ENCODE results near the gene NTNG1. TPM values are rescaled to one million over a fixed set of nuclear protein-coding genes. Genes with fewer than 3 reads are reported as not detected.

Gene NTNG1
- total RNA-seq, 1 donor from 2014 or later, result 19.7 TPM

GRCh38 chr1:107359472-107360241, 218.8 kb downstream of the NTNG1 start:
- H3K9me3 Mint-ChIP-seq, result no peaks in the 10 kb centered on the region
- no peak overlapping the region for H3K4me3 Mint-ChIP-seq
- H3K27ac Mint-ChIP-seq, result no peak overlapping the region
- DNase-seq (ENCODE audit: extremely low spot score, unreplicated experiment), result no peak
- H3K27me3 Mint-ChIP-seq, result no peaks in the 10 kb centered on the region
- TF ChIP-seq CTCF (conservative IDR thresholded peaks at IDR 0.05), result no peak
- H3K4me1 Mint-ChIP-seq (ENCODE audit: unreplicated experiment), result peaks cover 15% of the 10 kb centered on the region
- no peaks in the 10 kb centered on the region for H3K36me3 Mint-ChIP-seq

DNA sequence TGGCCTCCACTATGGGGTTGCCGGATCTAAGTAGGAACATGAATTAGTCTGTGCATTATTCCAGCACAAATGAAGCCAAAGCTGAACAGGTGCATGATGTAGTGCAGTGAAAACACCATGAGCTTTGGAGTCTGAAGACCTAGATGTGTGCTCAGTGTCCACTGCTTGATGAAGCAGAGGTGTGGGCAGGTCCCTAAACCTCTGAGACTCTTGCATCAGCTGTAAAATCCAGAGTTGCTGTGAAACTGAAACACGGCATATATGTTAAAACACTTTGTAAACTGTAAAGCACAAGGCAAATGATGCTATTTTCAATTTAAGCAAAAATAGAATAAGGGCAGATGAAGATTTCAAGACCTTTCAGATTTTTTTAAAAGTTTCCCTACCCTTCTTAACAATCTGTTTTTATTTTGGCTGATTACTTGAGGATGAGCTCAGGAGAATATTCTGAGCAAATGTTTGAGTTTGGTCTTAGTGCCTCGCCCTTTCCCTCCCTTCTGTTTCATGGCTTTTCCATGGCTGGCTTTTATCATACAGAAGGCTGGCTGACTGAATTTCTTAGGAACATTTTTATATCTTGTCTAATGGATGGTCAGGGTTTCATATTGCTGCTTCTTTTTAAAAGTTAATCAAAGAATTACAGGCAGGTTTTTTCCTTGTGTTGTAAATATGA, 221.8 kb downstream of the NTNG1 start:
- H3K9me3 Mint-ChIP-seq, result no peaks in the 10 kb centered on the region
- H3K27ac Mint-ChIP-seq, result no peak overlapping the region

GRCh38 chr1:107363154-107363553, 222.3 kb downstream of the NTNG1 start:
- Mint-ChIP-seq H3K4me3 (no peak overlapping the region), H3K36me3 (no peaks in the 10 kb centered on the region), H3K27me3 (no peaks in the 10 kb centered on the region), H3K27ac (no peak overlapping the region), H3K9me3 (no peaks in the 10 kb centered on the region), H3K4me1 (ENCODE audit: unreplicated experiment) (peaks cover 22% of the 10 kb centered on the region)
- DNase-seq (ENCODE audit: extremely low spot score, unreplicated experiment), result no peak
- TF ChIP-seq CTCF (conservative IDR thresholded peaks at IDR 0.05), result no peak

More for the DNA sequence above, 221.8 kb downstream of the NTNG1 start:
- no peaks in the 10 kb centered on the region for H3K27me3 Mint-ChIP-seq
- H3K36me3 Mint-ChIP-seq, result no peaks in the 10 kb centered on the region
- DNase-seq (ENCODE audit: extremely low spot score, unreplicated experiment), result no peak
- no peak overlapping the region for H3K4me3 Mint-ChIP-seq
- no peak for TF ChIP-seq CTCF (conservative IDR thresholded peaks at IDR 0.05)
- H3K4me1 Mint-ChIP-seq (ENCODE audit: unreplicated experiment), result peaks cover 23% of the 10 kb centered on the region

DNA sequence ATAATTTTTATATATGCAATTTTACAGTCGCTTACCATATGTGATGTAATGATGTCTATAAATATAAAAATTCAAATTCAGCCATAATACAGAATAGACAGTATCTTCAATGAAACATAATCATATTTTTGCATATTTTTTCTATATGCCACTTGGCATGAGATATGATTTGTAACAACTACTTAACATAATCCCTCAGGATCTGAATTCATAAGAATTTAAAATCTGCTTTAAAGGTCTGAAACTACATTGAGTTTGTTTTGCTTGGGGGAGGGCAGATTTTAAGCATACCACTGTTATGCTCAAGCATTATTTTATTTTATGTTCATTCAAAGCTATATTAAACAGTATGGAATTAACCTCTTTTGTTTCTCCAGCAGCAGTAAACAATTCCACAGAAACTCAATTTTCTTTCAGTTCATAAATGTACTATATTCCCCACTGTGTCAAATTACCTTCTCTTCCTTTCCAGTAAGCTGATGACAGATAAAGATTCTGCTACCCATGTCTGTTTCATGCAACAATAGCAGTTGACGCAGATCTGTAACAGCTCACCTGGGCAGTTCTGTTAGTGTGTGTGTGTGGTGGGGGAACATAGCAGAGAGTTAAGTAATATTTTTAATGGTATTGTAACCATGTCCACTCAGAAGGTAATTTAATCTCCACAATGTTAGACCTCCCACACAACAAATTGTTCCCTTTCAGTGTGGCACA, 224.8 kb downstream of the NTNG1 start:
- H3K4me1 Mint-ChIP-seq (ENCODE audit: unreplicated experiment), result peaks cover 7% of the 10 kb centered on the region
- no peaks in the 10 kb centered on the region for H3K27me3 Mint-ChIP-seq
- no peak overlapping the region for H3K4me3 Mint-ChIP-seq
- no peaks in the 10 kb centered on the region for H3K36me3 Mint-ChIP-seq
- no peak for TF ChIP-seq CTCF (conservative IDR thresholded peaks at IDR 0.05)
- no peak for DNase-seq (ENCODE audit: extremely low spot score, unreplicated experiment)
- no peak overlapping the region for H3K27ac Mint-ChIP-seq
- H3K9me3 Mint-ChIP-seq, result no peaks in the 10 kb centered on the region

DNA sequence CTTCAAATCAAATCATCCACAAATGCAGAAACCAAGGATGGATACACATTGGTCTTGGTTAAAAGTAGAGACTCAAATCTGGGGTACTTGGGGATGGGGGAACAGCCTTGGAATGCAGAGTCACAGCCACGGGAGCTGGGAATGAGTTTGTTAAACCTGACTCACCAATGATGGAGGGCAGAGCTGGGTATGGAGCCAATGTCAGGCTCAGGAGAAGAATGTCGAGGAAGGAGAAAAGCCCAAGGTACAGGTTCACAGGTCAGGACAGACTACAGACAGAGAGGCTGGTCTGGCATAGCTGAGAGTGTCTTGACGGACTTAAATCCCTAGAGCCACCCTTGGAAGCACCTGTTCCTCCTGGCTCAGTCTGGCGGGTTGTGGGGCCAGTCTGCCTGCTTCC, 237.6 kb downstream of the NTNG1 start:
- Mint-ChIP-seq H3K4me1 (ENCODE audit: unreplicated experiment) (peaks cover 4% of the 10 kb centered on the region), H3K9me3 (no peaks in the 10 kb centered on the region), H3K36me3 (no peaks in the 10 kb centered on the region), H3K27me3 (no peaks in the 10 kb centered on the region), H3K4me3 (no peak overlapping the region), H3K27ac (no peak overlapping the region)
- no peak for DNase-seq (ENCODE audit: extremely low spot score, unreplicated experiment)
- no peak for TF ChIP-seq CTCF (conservative IDR thresholded peaks at IDR 0.05)
